ENCODE measurements around the gene INSIG2. TPM values are rescaled to one million over a fixed set of nuclear protein-coding genes. Genes with fewer than 3 reads are reported as not detected.

The INSIG2 gene
- 10.2 to 15.1 TPM (median 13.6 TPM) in 5 replicates for total RNA-seq (2022; extraction: Qiagen RNA extraction; ENCODE audit: low read depth)

DNA sequence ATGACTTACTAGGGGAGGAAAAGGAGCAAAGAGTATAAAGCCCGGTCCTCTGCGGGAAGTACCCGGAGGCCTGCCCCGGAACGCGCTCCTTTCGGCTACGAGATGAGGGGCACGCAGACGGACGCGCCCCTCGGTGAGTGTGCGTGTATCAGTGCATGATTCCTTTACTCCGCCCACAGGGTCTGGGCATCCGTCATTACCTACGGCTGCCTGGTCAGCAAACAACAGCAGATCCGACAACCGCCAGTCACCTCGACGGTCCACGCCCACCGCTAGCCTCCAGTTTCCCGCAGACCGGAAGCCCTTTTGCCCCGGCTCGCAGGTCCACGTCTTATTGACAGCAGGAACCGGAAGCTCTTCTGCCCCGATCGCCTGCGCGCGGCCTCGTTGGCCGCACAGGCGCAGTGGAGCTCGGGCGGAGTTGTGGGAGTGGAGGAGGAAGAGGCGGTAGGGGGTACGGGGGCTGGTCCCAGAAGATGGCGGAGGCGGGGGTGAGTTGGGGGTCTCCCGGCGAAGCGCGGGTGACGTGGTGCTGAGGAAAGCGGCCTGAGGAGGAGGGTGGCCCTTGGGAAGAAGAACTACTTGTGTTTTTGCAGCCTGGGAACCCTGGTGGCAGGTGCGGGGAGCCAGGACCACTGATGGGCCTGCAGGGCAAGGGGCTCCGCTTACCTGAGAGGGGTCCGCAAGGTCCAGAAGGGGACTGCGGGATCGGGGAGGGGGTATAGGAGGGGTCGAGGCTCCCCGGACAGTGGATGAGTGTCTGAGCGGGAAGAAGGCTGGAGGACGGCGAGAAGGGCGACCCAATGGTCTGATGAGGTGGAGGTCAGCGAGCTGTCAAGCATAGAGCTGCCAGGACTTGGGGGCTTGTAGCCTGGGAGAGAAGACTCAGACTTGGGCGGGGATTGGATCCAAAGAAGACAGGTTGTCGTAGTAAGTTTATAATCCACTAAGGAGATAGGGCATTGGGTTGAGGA is at the start of gene INSIG2:
TSS of gene INSIG2 (plus strand) at position 421 of the 974 bp plus-strand sequence. CDS start 8,086 bp downstream, outside the sequence.

Other genes starting within 250 kb of the INSIG2 start
- 10.4 to 15.1 TPM (median 13.9 TPM) in 5 replicates for gene CCDC93, start 74.4 kb upstream of the INSIG2 start, total RNA-seq (2022; extraction: Qiagen RNA extraction; ENCODE audit: low read depth)

All from A549 treated with GW870086 at 1 μM for 4 hours (cell line).